BLaER1 (cell line): ENCODE results near the gene SOS1.
A peak's percentile ranks its signal among the peaks of the same experiment; 100 is the strongest.

Source experiments
- H3K27ac ChIP-seq: shearing (Covaris generic); formaldehyde crosslinking; 2 replicates; pipeline ENCODE4 v1.8.1; 2022
- H3K27me3 ChIP-seq: shearing (Covaris generic); formaldehyde crosslinking; 2 replicates; pipeline ENCODE4 v1.8.1; 2022
- H3K36me3 ChIP-seq: shearing (Covaris generic); formaldehyde crosslinking; 2 replicates; pipeline ENCODE4 v1.8.1; 2022
- H3K4me1 ChIP-seq: shearing (Covaris generic); formaldehyde crosslinking; 2 replicates; pipeline ENCODE4 v1.8.1; 2022
- H3K4me2 ChIP-seq: shearing (Covaris generic); formaldehyde crosslinking; 2 replicates; pipeline ENCODE4 v1.8.1; 2022
- H3K4me3 ChIP-seq: shearing (Covaris generic); formaldehyde crosslinking; 2 replicates; pipeline ENCODE4 v1.8.1; 2022
- H3K9ac ChIP-seq: shearing (Covaris generic); formaldehyde crosslinking; 2 replicates; pipeline ENCODE4 v1.8.1; 2022
- H3K9me3 ChIP-seq: shearing (Covaris generic); formaldehyde crosslinking; 2 replicates; pipeline ENCODE4 v1.8.1; 2022
- H4K20me1 ChIP-seq: shearing (Covaris generic); formaldehyde crosslinking; 2 replicates; pipeline ENCODE4 v1.8.1; 2022
- Cebpa-rat ChIP-seq: shearing (Covaris generic); IDR thresholded peaks from 2 replicates; pipeline ENCODE4 v1.8.1; 2022

The SOS1 gene

GRCh38 chr2:39124000-39124745, 3.3 kb upstream of the SOS1 start:
- peak overlapping the region; percentile 83 for H3K9ac ChIP-seq
- H3K27ac ChIP-seq = peak overlapping the region; percentile 88
- no peak for TF ChIP-seq Cebpa-rat
- no peaks in the 10 kb centered on the region for H3K36me3 ChIP-seq
- H3K4me1 ChIP-seq = peaks cover 44% of the 10 kb centered on the region
- peaks cover 10% of the 10 kb centered on the region for H4K20me1 ChIP-seq
- H3K4me2 ChIP-seq = peak overlapping the region; percentile 92
- H3K27me3 ChIP-seq = no peaks in the 10 kb centered on the region
- H3K4me3 ChIP-seq = peak overlapping the region; percentile 76
- no peaks in the 10 kb centered on the region for H3K9me3 ChIP-seq

- peaks cover 43% of the 10 kb centered on the region for H3K4me1 ChIP-seq
- no peaks in the 10 kb centered on the region for H3K36me3 ChIP-seq
- peaks cover 17% of the 10 kb centered on the region for H4K20me1 ChIP-seq
- H3K4me2 ChIP-seq = peak overlapping the region; percentile 92
- H3K27me3 ChIP-seq = no peaks in the 10 kb centered on the region
- peak overlapping the region; percentile 88 for H3K27ac ChIP-seq
- no peaks in the 10 kb centered on the region for H3K9me3 ChIP-seq
- peak overlapping the region; percentile 83 for H3K9ac ChIP-seq
- peak overlapping the region; percentile 76 for H3K4me3 ChIP-seq
- TF ChIP-seq Cebpa-rat = no peak
Measured at GRCh38 chr2:39123436-39123999, 2.7 kb upstream of the SOS1 start.

- Histone ChIP-seq H3K9ac (peak overlapping the region; percentile 89), H3K36me3 (peaks cover 10% of the 10 kb centered on the region), H3K27me3 (no peaks in the 10 kb centered on the region), H3K9me3 (no peaks in the 10 kb centered on the region), H3K4me3 (peak overlapping the region; percentile 92), H3K27ac (peak overlapping the region; percentile 89), H3K4me2 (peak overlapping the region; percentile 88), H4K20me1 (peaks cover 36% of the 10 kb centered on the region), H3K4me1 (peaks cover 52% of the 10 kb centered on the region)
- TF ChIP-seq Cebpa-rat = no peak
Measured at GRCh38 chr2:39121523-39122063, 742 bp upstream of the SOS1 start.

GRCh38 chr2:39120521-39120770, 405 bp downstream of the SOS1 start:
- Histone ChIP-seq H3K4me2 (peak overlapping the region; percentile 88), H3K27ac (peak overlapping the region; percentile 89), H4K20me1 (peaks cover 48% of the 10 kb centered on the region), H3K4me1 (peaks cover 51% of the 10 kb centered on the region), H3K27me3 (no peaks in the 10 kb centered on the region), H3K4me3 (peak overlapping the region; percentile 92), H3K9me3 (no peaks in the 10 kb centered on the region), H3K36me3 (peaks cover 22% of the 10 kb centered on the region), H3K9ac (peak overlapping the region; percentile 89)
- no peak for TF ChIP-seq Cebpa-rat

- no peak for TF ChIP-seq Cebpa-rat
- Histone ChIP-seq H3K9ac (peak overlapping the region; percentile 89), H3K36me3 (peaks cover 24% of the 10 kb centered on the region), H3K27ac (peak overlapping the region; percentile 89), H3K4me1 (peaks cover 46% of the 10 kb centered on the region), H4K20me1 (peaks cover 53% of the 10 kb centered on the region), H3K9me3 (no peaks in the 10 kb centered on the region), H3K27me3 (no peaks in the 10 kb centered on the region), H3K4me3 (peak overlapping the region; percentile 92), H3K4me2 (peak overlapping the region; percentile 88)
Measured at GRCh38 chr2:39119732-39120520, 925 bp downstream of the SOS1 start.

- Histone ChIP-seq H3K9me3 (no peaks in the 10 kb centered on the region), H3K27me3 (no peaks in the 10 kb centered on the region), H3K27ac (peak overlapping the region; percentile 89), H4K20me1 (peaks cover 63% of the 10 kb centered on the region), H3K4me3 (peak overlapping the region; percentile 92), H3K4me1 (peaks cover 43% of the 10 kb centered on the region), H3K36me3 (peaks cover 33% of the 10 kb centered on the region), H3K9ac (peak overlapping the region; percentile 89), H3K4me2 (peak overlapping the region; percentile 88)
- no peak for TF ChIP-seq Cebpa-rat
Measured at GRCh38 chr2:39118786-39119499, 1.9 kb downstream of the SOS1 start.

GRCh38 chr2:39115556-39115955, 5.3 kb downstream of the SOS1 start:
- Histone ChIP-seq H3K4me1 (peaks cover 16% of the 10 kb centered on the region), H3K9ac (no peak overlapping the region), H3K4me2 (no peak overlapping the region), H3K27me3 (no peaks in the 10 kb centered on the region), H4K20me1 (peaks cover 96% of the 10 kb centered on the region), H3K36me3 (peaks cover 54% of the 10 kb centered on the region), H3K4me3 (no peak overlapping the region), H3K27ac (no peak overlapping the region), H3K9me3 (no peaks in the 10 kb centered on the region)
- TF ChIP-seq Cebpa-rat = no peak

- no peaks in the 10 kb centered on the region for H3K9me3 ChIP-seq
- no peak overlapping the region for H3K27ac ChIP-seq
- peaks cover 100% of the 10 kb centered on the region for H4K20me1 ChIP-seq
- TF ChIP-seq Cebpa-rat = no peak
- peaks cover 54% of the 10 kb centered on the region for H3K36me3 ChIP-seq
- no peak overlapping the region for H3K4me2 ChIP-seq
- H3K4me3 ChIP-seq = no peak overlapping the region
- H3K4me1 ChIP-seq = peaks cover 16% of the 10 kb centered on the region
- H3K9ac ChIP-seq = no peak overlapping the region
- no peaks in the 10 kb centered on the region for H3K27me3 ChIP-seq
Measured at GRCh38 chr2:39114771-39115170, 6.1 kb downstream of the SOS1 start.

GRCh38 chr2:39109537-39109936, 11.3 kb downstream of the SOS1 start:
- Histone ChIP-seq H3K9ac (no peak overlapping the region), H3K27ac (no peak overlapping the region), H3K4me1 (peaks cover 13% of the 10 kb centered on the region), H3K27me3 (no peaks in the 10 kb centered on the region), H3K9me3 (no peaks in the 10 kb centered on the region), H3K4me3 (no peak overlapping the region), H3K4me2 (no peak overlapping the region), H4K20me1 (peaks cover 99% of the 10 kb centered on the region), H3K36me3 (peaks cover 33% of the 10 kb centered on the region)
- no peak for TF ChIP-seq Cebpa-rat
